Natural killer cell (primary cell): Measurements from ENCODE around the gene FBP2. TPM values are rescaled to one million over a fixed set of nuclear protein-coding genes. Genes with fewer than 3 reads are reported as not detected.

Experiments used
- ATAC-seq, 3 donors: fragments of 150-1000 bp in 2 of 3; fragments of 200-7000 bp in 1 of 3; cut with Tn5 transposase; 1 replicate in 1 of 3; 2 replicates in 2 of 3; pipeline ENCODE4 v1.10.0; 2021; ENCODE audit warnings: mild to moderate bottlenecking in 2 of 3, moderate library complexity in 2 of 3
- DNase-seq, 2 donors: peaks; one replicate each; pipeline versions ENCODE4 v3.0.0 to v3.0.0-alpha.2; 2013 to 2021; ENCODE audit warnings: mixed read lengths in 1 of 2
- H3K27ac ChIP-seq: one replicate; pipeline ENCODE4 v1.5.1; 2013; ENCODE audit warnings: mild to moderate bottlenecking, low read length
- H3K27me3 ChIP-seq: one replicate; pipeline ENCODE4 v1.6.1; 2013; ENCODE audit warnings: low read length; ENCODE audit not compliant: control insufficient read depth, insufficient read depth
- H3K36me3 ChIP-seq: one replicate; pipeline ENCODE4 v1.6.1; 2013; ENCODE audit warnings: low read length; ENCODE audit not compliant: control insufficient read depth, insufficient read depth
- H3K4me1 ChIP-seq: one replicate; pipeline ENCODE4 v1.6.1; 2013; ENCODE audit warnings: low read length; ENCODE audit not compliant: control insufficient read depth, insufficient read depth
- H3K4me3 ChIP-seq: one replicate; pipeline ENCODE4 v1.5.1; 2013; ENCODE audit warnings: low read length
- H3K9me3 ChIP-seq: one replicate; pipeline ENCODE4 v1.6.1; 2013; ENCODE audit warnings: low read length; ENCODE audit not compliant: control insufficient read depth, insufficient read depth
- H3K27ac Mint-ChIP-seq, 2 donors: one replicate each; pipeline ENCODE4 v1.8.0; 2022; ENCODE audit warnings: mild to moderate bottlenecking in 2 of 2, mixed read lengths in 2 of 2, moderate library complexity in 1 of 2
- H3K27me3 Mint-ChIP-seq, 2 donors: one replicate each; pipeline ENCODE4 v1.8.0; 2022; ENCODE audit warnings: low read depth in 2 of 2, mixed read lengths in 2 of 2
- H3K36me3 Mint-ChIP-seq: one replicate; pipeline ENCODE4 v1.8.0; 2022; ENCODE audit warnings: mixed read lengths
- H3K4me1 Mint-ChIP-seq, 2 donors: one replicate each; pipeline ENCODE4 v1.8.0; 2022; ENCODE audit warnings: mixed read lengths in 2 of 2
- H3K4me3 Mint-ChIP-seq: one replicate; pipeline ENCODE4 v1.8.0; 2022; ENCODE audit warnings: mild to moderate bottlenecking, moderate library complexity, mixed read lengths
- H3K9me3 Mint-ChIP-seq, 2 donors: one replicate each; pipeline ENCODE4 v1.8.0; 2022; ENCODE audit warnings: mixed read lengths in 2 of 2
- CTCF ChIP-seq: fragments of 200-600 bp; IDR thresholded peaks from one replicate; pipeline ENCODE4 v1.8.0; 2022; ENCODE audit warnings: antibody characterized with exemption
- WGBS: methylation state at CpG from one replicate; pipeline ENCODE4 v1.1.7; 2013; ENCODE audit warnings: missing lambda C conversion rate; ENCODE audit not compliant: insufficient coverage; 5-methylcytosine and 5-hydroxymethylcytosine counted together
- intact Hi-C: fragments of 100-400 bp; cut with micrococcal nuclease; formaldehyde crosslinking; loops from one replicate; pipeline ENCODE4 v1.14.2; 2022
- total RNA-seq, 4 donors: library from RNA; stranded (reverse); fragments of 120-200 nt in 1 of 4; gene quantifications; one replicate each; pipeline versions ENCODE4 v1.2.3 to v1.2.4, GENCODE V29; 2013 to 2022

Gene FBP2
- total RNA-seq, 3 donors from 2014 or later (not counting 1 experiment from before 2014, with no cell fraction given) = not detected

GRCh38 chr9:94611638-94612068, 18.0 kb upstream of the FBP2 start:
- Mint-ChIP-seq H3K27me3 (no peaks in the 10 kb centered on the region), H3K4me1 (peaks cover 9 to 13% of the 10 kb centered on the region in 2 donors), H3K4me3 (no peak overlapping the region), H3K27ac (no peak overlapping the region), H3K36me3 (no peaks in the 10 kb centered on the region), H3K9me3 (no peaks in the 10 kb centered on the region)
- no peak for TF ChIP-seq CTCF
- peaks cover 3% of the 10 kb centered on the region for H3K4me1 ChIP-seq
- intact Hi-C loops = no loop called here
- 62% methylated on average over 2 of the region's 3 CpGs for WGBS
- no peak overlapping the region for H3K4me3 ChIP-seq
- DNase-seq (peak in 1 of 2 donors; percentile 5), ATAC-seq (peak in 1 of 3 donors; percentile 17)
- no peaks in the 10 kb centered on the region for H3K36me3 ChIP-seq
- H3K9me3 ChIP-seq = no peaks in the 10 kb centered on the region
- no peaks in the 10 kb centered on the region for H3K27me3 ChIP-seq
- H3K27ac ChIP-seq = no peak overlapping the region

GRCh38 chr9:94610181-94610606, 16.6 kb upstream of the FBP2 start:
- Mint-ChIP-seq H3K27ac (no peak overlapping the region), H3K27me3 (no peaks in the 10 kb centered on the region), H3K36me3 (peaks cover 7% of the 10 kb centered on the region), H3K4me1 (peaks cover 9 to 13% of the 10 kb centered on the region in 2 donors), H3K9me3 (no peaks in the 10 kb centered on the region), H3K4me3 (no peak overlapping the region)
- Histone ChIP-seq H3K36me3 (no peaks in the 10 kb centered on the region), H3K4me3 (no peak overlapping the region), H3K4me1 (peaks cover 3% of the 10 kb centered on the region), H3K27ac (no peak overlapping the region), H3K27me3 (no peaks in the 10 kb centered on the region), H3K9me3 (no peaks in the 10 kb centered on the region)
- WGBS = 93% methylated on average over 6 of the region's 6 CpGs
- ATAC-seq (no peak), DNase-seq (no peak)
- intact Hi-C loops = no loop called here
- TF ChIP-seq CTCF = no peak

GRCh38 chr9:94607423-94607691, 13.7 kb upstream of the FBP2 start:
- intact Hi-C loops = no loop called here
- ATAC-seq (no peak), DNase-seq (no peak)
- Mint-ChIP-seq H3K36me3 (peaks cover 12% of the 10 kb centered on the region), H3K4me1 (peaks cover 14 to 19% of the 10 kb centered on the region in 2 donors), H3K27ac (no peak overlapping the region), H3K4me3 (no peak overlapping the region), H3K9me3 (no peaks in the 10 kb centered on the region), H3K27me3 (no peaks in the 10 kb centered on the region)
- H3K4me1 ChIP-seq = peaks cover 3% of the 10 kb centered on the region
- H3K36me3 ChIP-seq = no peaks in the 10 kb centered on the region
- no peaks in the 10 kb centered on the region for H3K27me3 ChIP-seq
- 92% methylated on average over 8 of the region's 8 CpGs for WGBS
- TF ChIP-seq CTCF = no peak
- no peak overlapping the region for H3K4me3 ChIP-seq
- H3K27ac ChIP-seq = no peak overlapping the region
- H3K9me3 ChIP-seq = no peaks in the 10 kb centered on the region

GRCh38 chr9:94606646-94607422, 13.2 kb upstream of the FBP2 start:
- Histone ChIP-seq H3K4me3 (no peak overlapping the region), H3K27me3 (no peaks in the 10 kb centered on the region), H3K4me1 (no peaks in the 10 kb centered on the region), H3K9me3 (no peaks in the 10 kb centered on the region), H3K36me3 (no peaks in the 10 kb centered on the region), H3K27ac (no peak overlapping the region)
- H3K9me3 Mint-ChIP-seq = no peaks in the 10 kb centered on the region
- WGBS = 94% methylated on average over 24 of the region's 24 CpGs
- TF ChIP-seq CTCF = no peak
- no peak overlapping the region for H3K27ac Mint-ChIP-seq
- ATAC-seq (no peak), DNase-seq (no peak)
- intact Hi-C loops = no loop called here
- H3K4me3 Mint-ChIP-seq = no peak overlapping the region
- H3K36me3 Mint-ChIP-seq = peaks cover 12% of the 10 kb centered on the region
- H3K4me1 Mint-ChIP-seq = peaks cover 10 to 14% of the 10 kb centered on the region in 2 donors
- H3K27me3 Mint-ChIP-seq = no peaks in the 10 kb centered on the region
